CD14-positive monocyte (primary cell): Measurements from ENCODE around the gene CAPN9. TPM values are rescaled to one million over a fixed set of nuclear protein-coding genes. Genes with fewer than 3 reads are reported as not detected.

Source experiments
- DNase-seq, 3 donors: peaks; one replicate each; pipeline ENCODE4 v3.0.0-alpha.2; 2011 to 2022
- H2AFZ ChIP-seq: 2 replicates; pipeline ENCODE4 v1.6.0; 2012; ENCODE audit warnings: mild to moderate bottlenecking, low read depth, low read length, inconsistent platforms; ENCODE audit not compliant: insufficient read depth, poor library complexity, severe bottlenecking
- H3K27ac ChIP-seq, 2 donors: 1 replicate in 1 of 2; 2 replicates in 1 of 2; pipeline ENCODE4 v1.5.1; 2012 to 2013; ENCODE audit warnings: low read length in 2 of 2, control low read depth in 1 of 2, inconsistent platforms in 1 of 2, low read depth in 1 of 2, mild to moderate bottlenecking in 1 of 2
- H3K27me3 ChIP-seq, 2 donors: one replicate each; pipeline versions ENCODE4 v1.6.0 to v1.6.1; 2011 to 2013; ENCODE audit warnings: low read length in 2 of 2; ENCODE audit not compliant: control insufficient read depth in 2 of 2, insufficient read depth in 2 of 2
- H3K36me3 ChIP-seq, 2 donors: replicated peaks in 1 of 2; 1 replicate in 1 of 2; 2 replicates in 1 of 2; pipeline versions ENCODE4 v1.5.1 to v1.6.1; 2012 to 2013; ENCODE audit warnings: low read length in 2 of 2, control low read depth in 1 of 2, inconsistent platforms in 1 of 2, mild to moderate bottlenecking in 1 of 2; ENCODE audit not compliant: insufficient read depth in 2 of 2, control insufficient read depth in 1 of 2
- H3K4me1 ChIP-seq, 2 donors: 1 replicate in 1 of 2; 2 replicates in 1 of 2; pipeline versions ENCODE4 v1.5.1 to v1.6.1; 2012 to 2013; ENCODE audit warnings: low read length in 2 of 2, control low read depth in 1 of 2, inconsistent platforms in 1 of 2, mild to moderate bottlenecking in 1 of 2, moderate library complexity in 1 of 2; ENCODE audit not compliant: insufficient read depth in 2 of 2, control insufficient read depth in 1 of 2
- H3K4me2 ChIP-seq: replicated peaks from 2 replicates; pipeline ENCODE3; 2012; ENCODE audit warnings: low read length, moderate library complexity, mild to moderate bottlenecking; ENCODE audit not compliant: poor library complexity, severe bottlenecking; ENCODE audit errors: extremely low read depth
- H3K4me3 ChIP-seq, 3 experiments: fragments of 200-600 bp in 1 of 3; sonication (generic) in 1 of 3; replicated peaks in 1 of 3; 1 replicate in 2 of 3; 2 replicates in 1 of 3; pipeline ENCODE4 v1.5.1; 2011 to 2013; ENCODE audit warnings: low read length in 3 of 3, mild to moderate bottlenecking in 3 of 3, control low read depth in 2 of 3, low read depth in 2 of 3, inconsistent platforms in 1 of 3, moderate library complexity in 1 of 3
- H3K79me2 ChIP-seq: 2 replicates; pipeline ENCODE4 v1.6.0; 2012; ENCODE audit warnings: mild to moderate bottlenecking, control low read depth, inconsistent platforms, low read length, moderate library complexity; ENCODE audit not compliant: insufficient read depth
- H3K9ac ChIP-seq: 2 replicates; pipeline ENCODE4 v1.6.0; 2017; ENCODE audit warnings: low read length, mild to moderate bottlenecking; ENCODE audit not compliant: insufficient read depth, poor library complexity, severe bottlenecking
- H3K9me3 ChIP-seq, 2 donors: replicated peaks in 1 of 2; 1 replicate in 1 of 2; 2 replicates in 1 of 2; pipeline versions ENCODE4 v1.5.1 to v1.6.1; 2012 to 2013; ENCODE audit warnings: low read length in 2 of 2, control low read depth in 1 of 2; ENCODE audit not compliant: control insufficient read depth in 1 of 2, insufficient read depth in 1 of 2
- H4K20me1 ChIP-seq: 2 replicates; pipeline ENCODE4 v1.6.0; 2012; ENCODE audit warnings: mild to moderate bottlenecking, low read length, control low read depth, moderate library complexity; ENCODE audit not compliant: insufficient read depth
- H3K27ac Mint-ChIP-seq, 7 donors: one replicate each; pipeline ENCODE4 v1.8.0; 2020; ENCODE audit warnings: mild to moderate bottlenecking in 7 of 7, mixed read lengths in 7 of 7, moderate library complexity in 6 of 7, inconsistent platforms in 2 of 7
- H3K27me3 Mint-ChIP-seq, 3 donors: one replicate each; pipeline ENCODE4 v1.8.0; 2021 to 2022; ENCODE audit warnings: low read depth in 3 of 3, mild to moderate bottlenecking in 3 of 3, mixed read lengths in 3 of 3, moderate library complexity in 3 of 3, inconsistent platforms in 1 of 3
- H3K36me3 Mint-ChIP-seq, 2 donors: one replicate each; pipeline ENCODE4 v1.8.0; 2020; ENCODE audit warnings: mixed read lengths in 2 of 2, inconsistent platforms in 1 of 2, mild to moderate bottlenecking in 1 of 2
- H3K4me1 Mint-ChIP-seq: one replicate; pipeline ENCODE4 v1.8.0; 2020; ENCODE audit warnings: mild to moderate bottlenecking, mixed read lengths
- H3K4me3 Mint-ChIP-seq, 2 donors: one replicate each; pipeline ENCODE4 v1.8.0; 2020; ENCODE audit warnings: mild to moderate bottlenecking in 2 of 2, mixed read lengths in 2 of 2, moderate library complexity in 1 of 2
- H3K9me3 Mint-ChIP-seq, 7 donors: one replicate each; pipeline ENCODE4 v1.8.0; 2020 to 2022; ENCODE audit warnings: mixed read lengths in 7 of 7, mild to moderate bottlenecking in 6 of 7, moderate library complexity in 6 of 7, inconsistent platforms in 2 of 7
- WGBS: methylation state at CpG from one replicate; pipeline ENCODE4 v1.1.5; 2013; ENCODE audit warnings: missing lambda C conversion rate; ENCODE audit not compliant: insufficient coverage; 5-methylcytosine and 5-hydroxymethylcytosine counted together
- intact Hi-C, 2 donors: fragments of 100-400 bp; cut with micrococcal nuclease; formaldehyde crosslinking; loops; one replicate each; pipeline versions ENCODE4 v1.15.0 to v1.15.1; 2023
- polyA plus RNA-seq, 3 donors: library from polyadenylated mRNA; depleted of rRNA in 1 of 3; unstranded in 2 of 3; stranded (reverse) in 1 of 3; fragments of 300-500 nt in 2 of 3; fragments of >200 nt in 1 of 3; fragmentation: Illumina TruSeq in 2 of 3; gene quantifications; 1 replicate in 2 of 3; 2 replicates in 1 of 3; pipeline ENCODE4 v1.2.3, GENCODE V29; 2012 to 2021
- TF ChIP-seq, protein P1 (sequence below): fragments of 200-600 bp; IDR thresholded peaks from one replicate; pipeline ENCODE4 v1.8.0; 2022; ENCODE audit warnings: antibody characterized with exemption, mild to moderate bottlenecking

Gene CAPN9
- polyA plus RNA-seq, 3 donors: not detected

DNA sequence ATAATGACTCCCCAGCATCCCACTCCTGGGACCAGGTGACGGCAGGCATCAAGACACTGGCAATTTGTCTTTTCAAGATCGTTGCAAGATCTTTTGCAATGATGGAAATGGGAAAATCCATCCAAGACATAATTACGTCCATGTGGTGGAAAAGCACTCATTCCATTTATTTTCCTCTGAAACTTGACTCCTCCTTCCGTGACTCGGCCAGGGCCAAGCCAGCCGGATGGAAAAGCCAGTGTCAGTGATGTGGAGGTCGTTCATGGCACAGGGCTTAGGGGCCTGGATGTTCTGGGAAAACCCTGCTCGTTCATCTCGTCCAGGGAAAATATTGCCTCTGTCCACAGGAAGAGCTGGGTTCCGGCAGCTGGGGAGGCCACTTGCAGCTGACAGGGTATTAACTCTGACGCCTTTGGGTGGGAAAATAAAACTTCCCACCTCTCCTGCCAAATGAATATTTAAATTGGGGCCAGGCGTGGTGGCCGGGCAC is 74.9 kb downstream of the CAPN9 start:
- H3K9ac ChIP-seq: no peak overlapping the region
- Mint-ChIP-seq H3K27ac (no peak overlapping the region), H3K27me3 (peaks cover 0 to 11% (median 9%) of the 10 kb centered on the region in 3 donors), H3K4me1 (peaks cover 18% of the 10 kb centered on the region), H3K4me3 (no peak overlapping the region), H3K36me3 (no peaks in the 10 kb centered on the region), H3K9me3 (peaks cover 0 to 3% (median 0%) of the 10 kb centered on the region in 7 donors)
- intact Hi-C loops: no loop called here
- no peak overlapping the region for H3K27ac ChIP-seq
- H2AFZ ChIP-seq: no peak overlapping the region
- no peaks in the 10 kb centered on the region for H3K36me3 ChIP-seq
- no peaks in the 10 kb centered on the region for H3K9me3 ChIP-seq
- TF ChIP-seq, protein P1, sequence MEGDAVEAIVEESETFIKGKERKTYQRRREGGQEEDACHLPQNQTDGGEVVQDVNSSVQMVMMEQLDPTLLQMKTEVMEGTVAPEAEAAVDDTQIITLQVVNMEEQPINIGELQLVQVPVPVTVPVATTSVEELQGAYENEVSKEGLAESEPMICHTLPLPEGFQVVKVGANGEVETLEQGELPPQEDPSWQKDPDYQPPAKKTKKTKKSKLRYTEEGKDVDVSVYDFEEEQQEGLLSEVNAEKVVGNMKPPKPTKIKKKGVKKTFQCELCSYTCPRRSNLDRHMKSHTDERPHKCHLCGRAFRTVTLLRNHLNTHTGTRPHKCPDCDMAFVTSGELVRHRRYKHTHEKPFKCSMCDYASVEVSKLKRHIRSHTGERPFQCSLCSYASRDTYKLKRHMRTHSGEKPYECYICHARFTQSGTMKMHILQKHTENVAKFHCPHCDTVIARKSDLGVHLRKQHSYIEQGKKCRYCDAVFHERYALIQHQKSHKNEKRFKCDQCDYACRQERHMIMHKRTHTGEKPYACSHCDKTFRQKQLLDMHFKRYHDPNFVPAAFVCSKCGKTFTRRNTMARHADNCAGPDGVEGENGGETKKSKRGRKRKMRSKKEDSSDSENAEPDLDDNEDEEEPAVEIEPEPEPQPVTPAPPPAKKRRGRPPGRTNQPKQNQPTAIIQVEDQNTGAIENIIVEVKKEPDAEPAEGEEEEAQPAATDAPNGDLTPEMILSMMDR: no peak
- no peak for DNase-seq
- 88% methylated on average over 8 of the region's 13 CpGs for WGBS
- H4K20me1 ChIP-seq: no peaks in the 10 kb centered on the region
- no peaks in the 10 kb centered on the region for H3K27me3 ChIP-seq
- no peak overlapping the region for H3K4me2 ChIP-seq
- no peaks in the 10 kb centered on the region for H3K79me2 ChIP-seq
- H3K4me1 ChIP-seq: peaks cover 14 to 16% of the 10 kb centered on the region in 2 donors
- no peak overlapping the region for H3K4me3 ChIP-seq

DNA sequence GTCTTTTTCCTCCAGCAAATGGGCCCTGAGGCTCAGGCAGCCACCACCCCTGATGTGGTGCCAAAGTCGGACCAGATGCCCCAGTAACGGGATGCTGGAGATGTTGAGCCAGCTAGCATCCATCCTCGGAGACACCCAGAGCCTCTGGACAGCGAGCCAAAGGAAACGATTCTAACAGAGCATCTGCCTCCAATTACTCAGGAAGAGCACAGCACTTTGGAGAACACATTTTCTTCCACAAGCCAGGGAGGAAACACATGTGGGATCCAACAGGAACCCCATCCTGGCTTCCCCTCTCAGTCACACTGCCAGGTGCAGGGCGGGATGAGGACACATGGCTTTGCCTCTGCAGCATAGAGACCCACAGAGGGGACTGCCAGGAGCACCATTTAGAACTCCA is 76.2 kb downstream of the CAPN9 start:
- Histone ChIP-seq H3K79me2 (no peaks in the 10 kb centered on the region), H3K36me3 (no peaks in the 10 kb centered on the region), H3K27me3 (no peaks in the 10 kb centered on the region), H3K27ac (no peak overlapping the region), H4K20me1 (no peaks in the 10 kb centered on the region), H3K9ac (no peak overlapping the region), H3K4me3 (no peak overlapping the region), H3K9me3 (no peaks in the 10 kb centered on the region), H3K4me2 (no peak overlapping the region), H2AFZ (no peak overlapping the region), H3K4me1 (peaks cover 14 to 16% of the 10 kb centered on the region in 2 donors)
- no peak overlapping the region for H3K4me3 Mint-ChIP-seq
- peaks cover 0 to 9% (median 9%) of the 10 kb centered on the region in 3 donors for H3K27me3 Mint-ChIP-seq
- TF ChIP-seq, protein P1: no peak
- 72% methylated on average over 6 of the region's 6 CpGs for WGBS
- intact Hi-C loops: no loop called here
- H3K36me3 Mint-ChIP-seq: no peaks in the 10 kb centered on the region
- peaks cover 0 to 2% (median 0%) of the 10 kb centered on the region in 7 donors for H3K9me3 Mint-ChIP-seq
- peak overlapping the region in 1 of 7 donors; percentile 64 for H3K27ac Mint-ChIP-seq
- H3K4me1 Mint-ChIP-seq: peaks cover 18% of the 10 kb centered on the region
- no peak for DNase-seq
